T-helper 17 cell (primary cell): ENCODE results near the gene RAB11A. TPM values are rescaled to one million over a fixed set of nuclear protein-coding genes. Genes with fewer than 3 reads are reported as not detected.
"Not testable (repeated sequence)": the region's sequence is repeated elsewhere in the genome, so short reads cannot be mapped to it uniquely, and the experiment has no call there.

Source experiments
- ATAC-seq: fragments of 150-1000 bp; cut with Tn5 transposase; 2 replicates; pipeline ENCODE4 v1.10.0; 2021; ENCODE audit warnings: mild to moderate bottlenecking, moderate library complexity
- DNase-seq, 3 donors: peaks; one replicate each; pipeline versions ENCODE4 v3.0.0 to v3.0.0-alpha.2; 2020 to 2021
- H3K9me3 ChIP-seq: one replicate; pipeline ENCODE4 v1.7.0; 2013; ENCODE audit warnings: low read length, mild to moderate bottlenecking; ENCODE audit not compliant: control insufficient read depth, poor library complexity, severe bottlenecking
- H3K27ac Mint-ChIP-seq: one replicate; pipeline ENCODE4 v1.8.0; 2022; ENCODE audit warnings: mild to moderate bottlenecking, moderate library complexity, mixed read lengths
- H3K27me3 Mint-ChIP-seq: one replicate; pipeline ENCODE4 v1.8.0; 2022; ENCODE audit warnings: mixed read lengths
- H3K36me3 Mint-ChIP-seq: one replicate; pipeline ENCODE4 v1.8.0; 2022; ENCODE audit warnings: low read depth, mixed read lengths
- H3K4me1 Mint-ChIP-seq: one replicate; pipeline ENCODE4 v1.8.0; 2022; ENCODE audit warnings: mild to moderate bottlenecking, mixed read lengths
- H3K4me3 Mint-ChIP-seq: one replicate; pipeline ENCODE4 v1.8.0; 2022; ENCODE audit warnings: mild to moderate bottlenecking, moderate library complexity, mixed read lengths
- total RNA-seq, 4 donors: library from RNA in 2 of 4; stranded (reverse) in 2 of 4; gene quantifications; one replicate each; pipeline ENCODE4 v1.2.3 and lab custom pipeline; 2022 to 2026

The RAB11A gene
- total RNA-seq, 2 donors from 2014 or later, result 102 to 122 TPM

- H3K9me3 ChIP-seq, result no peaks in the 10 kb centered on the region
- peak; percentile 100 for ATAC-seq
- Mint-ChIP-seq H3K27ac (no peak overlapping the region), H3K4me3 (no peak overlapping the region), H3K4me1 (peaks cover 7% of the 10 kb centered on the region), H3K36me3 (no peaks in the 10 kb centered on the region), H3K27me3 (no peaks in the 10 kb centered on the region)
- peak in 2 of 3 donors; percentile 19 to 30 for DNase-seq
These were observed 6.6 kb upstream of the RAB11A start for GRCh38 chr15:65862682-65863081.

- Mint-ChIP-seq H3K36me3 (no peaks in the 10 kb centered on the region), H3K4me3 (no peak overlapping the region), H3K27me3 (no peaks in the 10 kb centered on the region), H3K27ac (no peak overlapping the region), H3K4me1 (peaks cover 7% of the 10 kb centered on the region)
- H3K9me3 ChIP-seq, result no peaks in the 10 kb centered on the region
- DNase-seq (no peak), ATAC-seq (no peak)
These were observed 6.2 kb upstream of the RAB11A start for GRCh38 chr15:65863106-65863505.

GRCh38 chr15:65867244-65867643, 2.0 kb upstream of the RAB11A start:
- no peaks in the 10 kb centered on the region for H3K9me3 ChIP-seq
- H3K27me3 Mint-ChIP-seq, result no peaks in the 10 kb centered on the region
- ATAC-seq, result no peak
- DNase-seq, result no peak
- H3K4me3 Mint-ChIP-seq, result no peak overlapping the region
- H3K27ac Mint-ChIP-seq, result no peak overlapping the region
- peaks cover 4% of the 10 kb centered on the region for H3K36me3 Mint-ChIP-seq
- peaks cover 24% of the 10 kb centered on the region for H3K4me1 Mint-ChIP-seq

- not testable (repeated sequence) for DNase-seq, H3K36me3 Mint-ChIP-seq, H3K9me3 ChIP-seq, H3K27me3 Mint-ChIP-seq, ATAC-seq
- Mint-ChIP-seq H3K4me3 (peak overlapping the region; percentile 22), H3K27ac (peak overlapping the region; percentile 99), H3K4me1 (peaks cover 24% of the 10 kb centered on the region)
These were observed 1.4 kb upstream of the RAB11A start for GRCh38 chr15:65867933-65868332.

GRCh38 chr15:65868546-65869125, 655 bp upstream of the RAB11A start:
- H3K4me1 Mint-ChIP-seq, result peaks cover 24% of the 10 kb centered on the region
- peak overlapping the region; percentile 99 for H3K27ac Mint-ChIP-seq
- peak overlapping the region; percentile 100 for H3K4me3 Mint-ChIP-seq
- DNase-seq, result no peak
- ATAC-seq, result no peak
- no peaks in the 10 kb centered on the region for H3K9me3 ChIP-seq
- peaks cover 4% of the 10 kb centered on the region for H3K36me3 Mint-ChIP-seq
- H3K27me3 Mint-ChIP-seq, result no peaks in the 10 kb centered on the region

- H3K4me3 Mint-ChIP-seq, result peak overlapping the region; percentile 100
- peaks cover 4% of the 10 kb centered on the region for H3K36me3 Mint-ChIP-seq
- DNase-seq, result no peak
- H3K4me1 Mint-ChIP-seq, result peaks cover 26% of the 10 kb centered on the region
- no peak for ATAC-seq
- H3K9me3 ChIP-seq, result no peaks in the 10 kb centered on the region
- no peaks in the 10 kb centered on the region for H3K27me3 Mint-ChIP-seq
- peak overlapping the region; percentile 99 for H3K27ac Mint-ChIP-seq
These were observed 922 bp downstream of the RAB11A start for GRCh38 chr15:65869954-65870871.

GRCh38 chr15:65870889-65871533, 1.7 kb downstream of the RAB11A start:
- DNase-seq (no peak), ATAC-seq (no peak)
- H3K9me3 ChIP-seq, result no peaks in the 10 kb centered on the region
- peaks cover 4% of the 10 kb centered on the region for H3K36me3 Mint-ChIP-seq
- peaks cover 31% of the 10 kb centered on the region for H3K4me1 Mint-ChIP-seq
- peak overlapping the region; percentile 99 for H3K27ac Mint-ChIP-seq
- H3K27me3 Mint-ChIP-seq, result no peaks in the 10 kb centered on the region
- peak overlapping the region; percentile 100 for H3K4me3 Mint-ChIP-seq

GRCh38 chr15:65871886-65872285, 2.6 kb downstream of the RAB11A start:
- not testable (repeated sequence) for H3K27me3 Mint-ChIP-seq, ATAC-seq, H3K4me3 Mint-ChIP-seq, H3K36me3 Mint-ChIP-seq, H3K27ac Mint-ChIP-seq, DNase-seq, H3K9me3 ChIP-seq
- H3K4me1 Mint-ChIP-seq, result peaks cover 31% of the 10 kb centered on the region

GRCh38 chr15:65872596-65872995, 3.3 kb downstream of the RAB11A start:
- H3K9me3 ChIP-seq, DNase-seq, H3K27me3 Mint-ChIP-seq, ATAC-seq, H3K4me3 Mint-ChIP-seq, H3K36me3 Mint-ChIP-seq: not testable (repeated sequence)
- Mint-ChIP-seq H3K27ac (peak overlapping the region; percentile 8), H3K4me1 (peaks cover 33% of the 10 kb centered on the region)

- H3K9me3 ChIP-seq, result no peaks in the 10 kb centered on the region
- H3K36me3 Mint-ChIP-seq, result peaks cover 7% of the 10 kb centered on the region
- peaks cover 36% of the 10 kb centered on the region for H3K4me1 Mint-ChIP-seq
- DNase-seq (no peak), ATAC-seq (no peak)
- H3K27me3 Mint-ChIP-seq, result no peaks in the 10 kb centered on the region
- H3K27ac Mint-ChIP-seq, result no peak overlapping the region
- no peak overlapping the region for H3K4me3 Mint-ChIP-seq
These were observed 4.0 kb downstream of the RAB11A start for GRCh38 chr15:65873256-65873655.

GRCh38 chr15:65875458-65875857, 6.2 kb downstream of the RAB11A start:
- Mint-ChIP-seq H3K36me3 (peaks cover 3% of the 10 kb centered on the region), H3K27ac (no peak overlapping the region), H3K4me3 (no peak overlapping the region), H3K27me3 (no peaks in the 10 kb centered on the region), H3K4me1 (peaks cover 24% of the 10 kb centered on the region)
- no peaks in the 10 kb centered on the region for H3K9me3 ChIP-seq
- DNase-seq (no peak), ATAC-seq (no peak)

- H3K4me1 Mint-ChIP-seq, result peaks cover 22% of the 10 kb centered on the region
- ATAC-seq (no peak), DNase-seq (no peak)
- no peak overlapping the region for H3K4me3 Mint-ChIP-seq
- peaks cover 3% of the 10 kb centered on the region for H3K36me3 Mint-ChIP-seq
- no peaks in the 10 kb centered on the region for H3K9me3 ChIP-seq
- no peaks in the 10 kb centered on the region for H3K27me3 Mint-ChIP-seq
- no peak overlapping the region for H3K27ac Mint-ChIP-seq
These were observed 8.5 kb downstream of the RAB11A start for GRCh38 chr15:65877749-65878148.

- peak overlapping the region; percentile 94 for H3K27ac Mint-ChIP-seq
- no peaks in the 10 kb centered on the region for H3K9me3 ChIP-seq
- no peak for DNase-seq
- peaks cover 40% of the 10 kb centered on the region for H3K4me1 Mint-ChIP-seq
- no peak overlapping the region for H3K4me3 Mint-ChIP-seq
- H3K36me3 Mint-ChIP-seq, result peaks cover 7% of the 10 kb centered on the region
- no peak for ATAC-seq
- no peaks in the 10 kb centered on the region for H3K27me3 Mint-ChIP-seq
These were observed 12.6 kb downstream of the RAB11A start for GRCh38 chr15:65881766-65882434.
